Fibroblast of lung (primary cell): ENCODE results near the gene RTBDN. TPM values are rescaled to one million over a fixed set of nuclear protein-coding genes. Genes with fewer than 3 reads are reported as not detected.

ENCODE experiments used
- DNase-seq, 2 donors: peaks; one replicate each; pipeline versions ENCODE4 v3.0.0 to v3.0.0-alpha.2; 2010; ENCODE audit warnings: low read depth in 2 of 2
- H2AFZ ChIP-seq: 2 replicates; pipeline ENCODE4 v1.5.1; 2012; ENCODE audit warnings: low read length, control low read depth, inconsistent platforms
- H3K27ac ChIP-seq: 2 replicates; pipeline ENCODE4 v1.5.1; 2011; ENCODE audit warnings: low read length, control low read depth; ENCODE audit not compliant: insufficient read depth
- H3K27me3 ChIP-seq: 2 replicates; pipeline ENCODE4 v1.5.1; 2011; ENCODE audit warnings: mild to moderate bottlenecking, low read length; ENCODE audit not compliant: control insufficient read depth, insufficient read depth
- H3K36me3 ChIP-seq: 2 replicates; pipeline ENCODE4 v1.5.1; 2011; ENCODE audit warnings: low read length; ENCODE audit not compliant: control insufficient read depth, insufficient read depth
- H3K4me1 ChIP-seq: 2 replicates; pipeline ENCODE4 v1.5.1; 2011; ENCODE audit warnings: low read length; ENCODE audit not compliant: control insufficient read depth, insufficient read depth; ENCODE audit errors: extremely low read depth
- H3K4me2 ChIP-seq: 2 replicates; pipeline ENCODE4 v1.5.1; 2011; ENCODE audit warnings: low read length, control low read depth; ENCODE audit not compliant: insufficient read depth; ENCODE audit errors: extremely low read depth
- H3K4me3 ChIP-seq, 4 experiments: fragments of 200-600 bp in 1 of 4; sonication (generic) in 1 of 4; replicated peaks in 1 of 4; 2 replicates each; pipeline ENCODE4 v1.5.1; 2011 to 2016; ENCODE audit warnings: low read length in 4 of 4, low read depth in 3 of 4, mild to moderate bottlenecking in 3 of 4, control low read depth in 2 of 4, inconsistent platforms in 1 of 4, mixed read lengths in 1 of 4; ENCODE audit not compliant: insufficient read depth in 1 of 4; ENCODE audit errors: control extremely low read depth in 1 of 4
- H3K79me2 ChIP-seq: 2 replicates; pipeline ENCODE4 v1.5.1; 2012; ENCODE audit warnings: mild to moderate bottlenecking, low read length, inconsistent platforms; ENCODE audit not compliant: control insufficient read depth, insufficient read depth
- H3K9ac ChIP-seq: 2 replicates; pipeline ENCODE4 v1.5.1; 2011; ENCODE audit warnings: mild to moderate bottlenecking, low read length, control low read depth; ENCODE audit not compliant: insufficient read depth
- H3K9me3 ChIP-seq: 2 replicates; pipeline ENCODE4 v1.5.1; 2012; ENCODE audit warnings: low read depth, low read length; ENCODE audit not compliant: control insufficient read depth, insufficient read depth
- H4K20me1 ChIP-seq: 2 replicates; pipeline ENCODE4 v1.5.1; 2011; ENCODE audit warnings: low read length; ENCODE audit not compliant: control insufficient read depth, insufficient read depth; ENCODE audit errors: extremely low read depth
- EZH2 ChIP-seq: IDR thresholded peaks from 2 replicates; pipeline ENCODE4 v1.5.1; 2012; ENCODE audit warnings: low read length, control low read depth, mild to moderate bottlenecking; ENCODE audit errors: missing control alignments
- polyA plus RNA-seq, 2 donors: library from polyadenylated mRNA; depleted of rRNA in 1 of 2; stranded (reverse) in 1 of 2; unstranded in 1 of 2; fragments of >200 nt; gene quantifications; 2 replicates each; pipeline ENCODE4 v1.2.1, GENCODE V29; 2011 to 2012; ENCODE audit warnings: missing spikeins in 1 of 2
- total RNA-seq: library from RNA; depleted of rRNA; stranded (reverse); fragments of >200 nt; gene quantifications from 2 replicates; pipeline ENCODE4 v1.2.1, GENCODE V29; 2014
- TF ChIP-seq, protein P1 (sequence below), 2 donors: IDR thresholded peaks in 1 of 2; conservative IDR thresholded peaks in 1 of 2; 1 replicate in 1 of 2; 2 replicates in 1 of 2; pipeline ENCODE4 v1.5.1; 2011 to 2012; ENCODE audit warnings: low read length in 2 of 2, control low read depth in 1 of 2, inconsistent platforms in 1 of 2, low read depth in 1 of 2, mild to moderate bottlenecking in 1 of 2

The RTBDN gene
- total and polyA plus RNA-seq, 2 donors (not counting 1 experiment from before 2014, with no cell fraction given): not detected

DNA sequence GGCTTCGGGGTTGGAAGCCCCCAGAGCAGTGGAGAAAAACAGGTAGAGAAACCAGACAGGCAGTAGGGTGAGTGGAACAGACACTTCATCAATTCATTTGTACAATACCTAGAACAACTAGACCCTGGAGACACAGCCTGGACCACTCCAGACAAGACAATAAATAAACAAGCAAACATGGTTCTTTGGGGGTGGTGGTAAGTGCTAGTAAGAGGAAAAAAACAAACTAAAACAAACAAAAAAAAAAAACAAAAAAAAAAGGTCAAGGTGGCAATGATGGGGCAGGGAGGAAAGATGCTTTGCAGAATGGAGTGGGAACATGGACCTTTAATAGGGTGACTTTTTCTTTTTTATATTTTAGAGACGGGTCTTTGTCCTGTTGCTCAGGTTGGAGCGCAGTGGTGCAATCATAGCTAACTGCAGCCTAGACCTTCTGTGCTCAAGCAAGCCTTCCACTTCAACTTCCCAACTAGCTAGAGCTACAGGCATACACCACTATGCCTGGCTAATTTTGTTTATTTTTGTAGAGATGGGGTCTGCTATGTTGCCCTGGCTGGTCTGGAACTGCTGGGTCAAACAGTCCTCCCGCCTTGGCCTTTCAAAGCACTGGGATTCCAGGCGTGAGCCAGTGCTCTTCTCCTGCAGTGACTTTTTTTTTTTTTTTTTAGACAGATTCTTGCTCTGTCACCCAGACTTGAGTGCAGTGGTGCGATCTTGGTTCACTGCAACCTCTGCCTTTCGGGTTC is 40.0 kb downstream of the RTBDN start:
- peaks cover 20% of the 10 kb centered on the region for H3K79me2 ChIP-seq
- TF ChIP-seq, protein P1, sequence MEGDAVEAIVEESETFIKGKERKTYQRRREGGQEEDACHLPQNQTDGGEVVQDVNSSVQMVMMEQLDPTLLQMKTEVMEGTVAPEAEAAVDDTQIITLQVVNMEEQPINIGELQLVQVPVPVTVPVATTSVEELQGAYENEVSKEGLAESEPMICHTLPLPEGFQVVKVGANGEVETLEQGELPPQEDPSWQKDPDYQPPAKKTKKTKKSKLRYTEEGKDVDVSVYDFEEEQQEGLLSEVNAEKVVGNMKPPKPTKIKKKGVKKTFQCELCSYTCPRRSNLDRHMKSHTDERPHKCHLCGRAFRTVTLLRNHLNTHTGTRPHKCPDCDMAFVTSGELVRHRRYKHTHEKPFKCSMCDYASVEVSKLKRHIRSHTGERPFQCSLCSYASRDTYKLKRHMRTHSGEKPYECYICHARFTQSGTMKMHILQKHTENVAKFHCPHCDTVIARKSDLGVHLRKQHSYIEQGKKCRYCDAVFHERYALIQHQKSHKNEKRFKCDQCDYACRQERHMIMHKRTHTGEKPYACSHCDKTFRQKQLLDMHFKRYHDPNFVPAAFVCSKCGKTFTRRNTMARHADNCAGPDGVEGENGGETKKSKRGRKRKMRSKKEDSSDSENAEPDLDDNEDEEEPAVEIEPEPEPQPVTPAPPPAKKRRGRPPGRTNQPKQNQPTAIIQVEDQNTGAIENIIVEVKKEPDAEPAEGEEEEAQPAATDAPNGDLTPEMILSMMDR (conservative IDR thresholded peaks at IDR 0.05 in 1 of 2, IDR thresholded peaks at IDR 0.05 in 1 of 2; ENCODE audit: low read depth in 1 of 2, low read length in 2 of 2): no peak
- TF ChIP-seq EZH2: no peak
- peak overlapping the region; percentile 99 for H3K9ac ChIP-seq
- peak overlapping the region; percentile 54 for H3K4me2 ChIP-seq
- peak in 1 of 2 donors; percentile 61 for DNase-seq
- H3K27ac ChIP-seq: peak overlapping the region; percentile 97
- H4K20me1 ChIP-seq: no peaks in the 10 kb centered on the region
- peak overlapping the region in 3 of 4 experiments; percentile 27 to 96 (median 30) for H3K4me3 ChIP-seq
- H3K9me3 ChIP-seq: no peaks in the 10 kb centered on the region
- H3K4me1 ChIP-seq: peaks cover 16% of the 10 kb centered on the region
- no peaks in the 10 kb centered on the region for H3K27me3 ChIP-seq
- H3K36me3 ChIP-seq: peaks cover 2% of the 10 kb centered on the region
- no peak overlapping the region for H2AFZ ChIP-seq

DNA sequence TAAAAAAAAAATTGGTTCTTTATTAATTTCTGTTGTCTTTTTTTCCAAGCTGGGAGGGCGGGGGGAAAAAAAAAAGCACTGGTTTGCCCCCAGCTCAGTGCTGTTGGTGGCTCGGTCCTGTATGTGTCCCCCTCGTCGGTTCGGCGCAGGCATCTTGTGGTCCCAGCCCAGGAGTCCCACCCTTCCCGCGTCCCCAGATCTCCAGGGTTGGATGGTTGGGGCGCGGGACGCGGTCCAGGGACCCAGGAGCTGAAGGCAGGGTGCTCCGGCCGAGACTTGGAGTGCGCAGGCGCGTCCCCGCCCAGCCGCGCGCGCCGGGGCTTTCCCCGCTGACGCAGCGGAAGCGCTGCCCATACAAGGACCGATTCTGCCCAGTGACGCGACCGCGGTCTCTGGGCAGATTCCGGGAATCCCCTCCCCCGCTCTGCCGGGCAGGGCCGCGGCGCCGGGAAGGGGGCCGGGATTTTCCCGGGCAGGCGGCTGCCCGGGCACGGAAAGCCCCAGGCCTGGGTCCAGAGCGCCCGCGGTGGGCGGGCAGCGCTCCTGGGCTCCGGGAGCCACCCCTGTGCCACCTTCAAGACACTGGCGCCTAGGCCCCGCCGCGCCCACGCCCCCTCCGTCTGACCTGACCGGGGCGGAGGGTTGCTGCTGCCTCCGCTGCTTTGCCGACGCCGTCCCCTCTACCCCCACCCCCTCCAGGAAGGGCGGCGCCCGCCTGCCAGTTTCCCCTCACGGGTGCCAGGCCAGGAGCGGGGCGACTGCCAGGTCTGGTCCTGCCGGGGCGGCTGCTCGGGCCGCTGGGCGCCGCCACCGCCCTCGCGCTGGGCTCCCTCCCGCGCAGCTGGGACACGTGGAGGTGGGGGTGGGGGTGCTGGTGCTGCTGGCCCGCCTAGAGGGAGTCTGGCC is 40.8 kb downstream of the RTBDN start:
- Histone ChIP-seq H4K20me1 (no peaks in the 10 kb centered on the region), H3K27me3 (no peaks in the 10 kb centered on the region), H3K4me1 (peaks cover 23% of the 10 kb centered on the region), H3K27ac (peak overlapping the region; percentile 97), H3K79me2 (peaks cover 20% of the 10 kb centered on the region), H3K36me3 (peaks cover 2% of the 10 kb centered on the region), H3K9me3 (no peaks in the 10 kb centered on the region), H3K4me2 (peak overlapping the region; percentile 72), H3K9ac (peak overlapping the region; percentile 99), H3K4me3 (peak overlapping the region; percentile 73 to 98 (median 94)), H2AFZ (no peak overlapping the region)
- TF ChIP-seq, protein P1 (conservative IDR thresholded peaks at IDR 0.05 in 1 of 2, IDR thresholded peaks at IDR 0.05 in 1 of 2; ENCODE audit: low read depth in 1 of 2, low read length in 2 of 2): no peak
- no peak for TF ChIP-seq EZH2
- DNase-seq: peak; percentile 89 to 94

DNA sequence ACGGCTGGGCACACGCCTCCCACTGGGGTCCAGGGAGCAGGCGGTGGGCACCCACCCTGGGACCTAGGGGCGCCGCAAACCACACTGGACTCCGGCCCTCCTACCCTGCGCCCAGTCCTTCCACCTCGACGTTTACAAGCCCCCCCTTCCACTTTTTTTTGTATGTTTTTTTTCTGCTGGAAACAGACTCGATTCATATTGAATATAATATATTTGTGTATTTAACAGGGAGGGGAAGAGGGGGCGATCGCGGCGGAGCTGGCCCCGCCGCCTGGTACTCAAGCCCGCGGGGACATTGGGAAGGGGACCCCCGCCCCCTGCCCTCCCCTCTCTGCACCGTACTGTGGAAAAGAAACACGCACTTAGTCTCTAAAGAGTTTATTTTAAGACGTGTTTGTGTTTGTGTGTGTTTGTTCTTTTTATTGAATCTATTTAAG is 41.5 kb downstream of the RTBDN start:
- H3K36me3 ChIP-seq: peaks cover 2% of the 10 kb centered on the region
- H3K4me3 ChIP-seq: peak overlapping the region; percentile 73 to 98 (median 94)
- H4K20me1 ChIP-seq: no peaks in the 10 kb centered on the region
- H3K4me1 ChIP-seq: peaks cover 29% of the 10 kb centered on the region
- peak overlapping the region; percentile 99 for H3K9ac ChIP-seq
- TF ChIP-seq, protein P1 (conservative IDR thresholded peaks at IDR 0.05 in 1 of 2, IDR thresholded peaks at IDR 0.05 in 1 of 2; ENCODE audit: low read depth in 1 of 2, low read length in 2 of 2): no peak
- no peak for TF ChIP-seq EZH2
- no peak overlapping the region for H2AFZ ChIP-seq
- no peak for DNase-seq
- H3K79me2 ChIP-seq: peaks cover 20% of the 10 kb centered on the region
- no peaks in the 10 kb centered on the region for H3K27me3 ChIP-seq
- no peaks in the 10 kb centered on the region for H3K9me3 ChIP-seq
- peak overlapping the region; percentile 97 for H3K27ac ChIP-seq
- H3K4me2 ChIP-seq: peak overlapping the region; percentile 72
